ENCODE results near the gene RPS23.

DNA sequence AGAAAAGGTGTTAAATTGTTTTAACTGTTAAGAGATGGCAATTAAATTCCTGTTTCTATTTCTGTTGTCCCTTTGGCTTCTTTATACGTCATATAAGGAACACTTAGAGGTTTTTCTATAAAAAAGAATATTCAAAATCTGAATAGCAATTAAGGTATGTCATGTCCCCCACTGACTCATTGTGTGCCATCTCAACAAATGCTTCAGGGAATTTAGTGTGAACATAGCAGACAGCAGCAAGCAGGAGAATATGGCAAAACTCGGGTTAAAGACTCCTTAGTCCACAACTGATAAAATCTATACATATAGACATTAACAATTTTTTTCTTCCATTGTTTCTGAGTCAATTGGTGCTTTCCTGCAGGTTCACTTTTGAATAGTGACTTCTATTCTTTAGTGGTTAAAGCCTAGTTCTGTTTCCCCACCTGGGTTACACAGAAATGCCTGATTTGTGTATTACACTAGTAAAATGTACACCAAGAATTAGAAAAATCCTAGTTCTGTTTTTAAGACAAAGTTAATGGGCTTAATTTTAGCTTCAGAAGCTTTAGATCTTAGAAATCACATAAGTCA lies 17.9 kb upstream of the RPS23 start:
- TF ChIP-seq, protein P1, sequence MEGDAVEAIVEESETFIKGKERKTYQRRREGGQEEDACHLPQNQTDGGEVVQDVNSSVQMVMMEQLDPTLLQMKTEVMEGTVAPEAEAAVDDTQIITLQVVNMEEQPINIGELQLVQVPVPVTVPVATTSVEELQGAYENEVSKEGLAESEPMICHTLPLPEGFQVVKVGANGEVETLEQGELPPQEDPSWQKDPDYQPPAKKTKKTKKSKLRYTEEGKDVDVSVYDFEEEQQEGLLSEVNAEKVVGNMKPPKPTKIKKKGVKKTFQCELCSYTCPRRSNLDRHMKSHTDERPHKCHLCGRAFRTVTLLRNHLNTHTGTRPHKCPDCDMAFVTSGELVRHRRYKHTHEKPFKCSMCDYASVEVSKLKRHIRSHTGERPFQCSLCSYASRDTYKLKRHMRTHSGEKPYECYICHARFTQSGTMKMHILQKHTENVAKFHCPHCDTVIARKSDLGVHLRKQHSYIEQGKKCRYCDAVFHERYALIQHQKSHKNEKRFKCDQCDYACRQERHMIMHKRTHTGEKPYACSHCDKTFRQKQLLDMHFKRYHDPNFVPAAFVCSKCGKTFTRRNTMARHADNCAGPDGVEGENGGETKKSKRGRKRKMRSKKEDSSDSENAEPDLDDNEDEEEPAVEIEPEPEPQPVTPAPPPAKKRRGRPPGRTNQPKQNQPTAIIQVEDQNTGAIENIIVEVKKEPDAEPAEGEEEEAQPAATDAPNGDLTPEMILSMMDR (IDR thresholded peaks at IDR 0.05): no peak
- no peak for TF ChIP-seq POLR2AphosphoS5 (IDR thresholded peaks at IDR 0.05; ENCODE audit: insufficient read depth in 1 of 2, low read depth in 1 of 2)
